Lung (tissue), 16 donors: ENCODE data around the gene YARS2. TPM values are rescaled to one million over a fixed set of nuclear protein-coding genes. Genes with fewer than 3 reads are reported as not detected.

Experiments used
- ATAC-seq: fragments of 200-7000 bp; cut with Tn5 transposase; one replicate; pipeline ENCODE4 v1.9.1; 2020; ENCODE audit warnings: moderate number of reproducible peaks; ENCODE audit not compliant: insufficient read depth, low FRiP score
- DNase-seq, 3 donors: peaks; one replicate each; pipeline ENCODE4 v3.0.0-alpha.2; 2013 to 2017
- H3K27ac ChIP-seq, 2 donors: one replicate each; pipeline ENCODE4 v1.5.1; 2013; ENCODE audit warnings: mild to moderate bottlenecking in 2 of 2, moderate library complexity in 2 of 2, control low read depth in 1 of 2, inconsistent platforms in 1 of 2, low read depth in 1 of 2, low read length in 1 of 2
- H3K27me3 ChIP-seq, 3 donors: one replicate each; pipeline ENCODE4 v1.5.1; 2013; ENCODE audit warnings: low read length in 2 of 3; ENCODE audit not compliant: control insufficient read depth in 3 of 3, insufficient read depth in 3 of 3
- H3K36me3 ChIP-seq, 4 donors: one replicate each; pipeline ENCODE4 v1.5.1; 2013; ENCODE audit warnings: low read length in 4 of 4, mild to moderate bottlenecking in 1 of 4, moderate library complexity in 1 of 4; ENCODE audit not compliant: control insufficient read depth in 4 of 4, insufficient read depth in 4 of 4
- H3K4me1 ChIP-seq, 5 donors: one replicate each; pipeline ENCODE4 v1.5.1; 2013; ENCODE audit warnings: low read length in 5 of 5, mild to moderate bottlenecking in 2 of 5, moderate library complexity in 1 of 5; ENCODE audit not compliant: control insufficient read depth in 5 of 5, insufficient read depth in 5 of 5
- H3K4me3 ChIP-seq: one replicate; pipeline ENCODE4 v1.5.1; 2013; ENCODE audit warnings: mild to moderate bottlenecking, control low read depth, moderate library complexity
- H3K9ac ChIP-seq, 2 donors: one replicate each; pipeline ENCODE4 v1.5.1; 2013; ENCODE audit warnings: low read length in 2 of 2, control low read depth in 1 of 2; ENCODE audit not compliant: insufficient read depth in 1 of 2
- H3K9me3 ChIP-seq, 4 donors: one replicate each; pipeline ENCODE4 v1.5.1; 2013; ENCODE audit warnings: low read length in 3 of 4, mild to moderate bottlenecking in 1 of 4, moderate library complexity in 1 of 4; ENCODE audit not compliant: control insufficient read depth in 4 of 4, insufficient read depth in 3 of 4
- WGBS, 2 donors: extraction: QIAGEN DNeasy Blood & Tissue Kit; methylation state at CpG; one replicate each; pipeline ENCODE4 v1.1.7; 2013; 5-methylcytosine and 5-hydroxymethylcytosine counted together
- long read RNA-seq, 5 donors: transcript quantifications; one replicate each; lab custom pipeline, GENCODE V29; 2026
- polyA plus RNA-seq, 2 donors: library from polyadenylated mRNA; stranded (reverse); fragments of 200-250 nt; gene quantifications; one replicate each; pipeline ENCODE4 v1.2.1, GENCODE V29; 2013
- total RNA-seq, 2 donors: library from RNA; depleted of rRNA in 1 of 2; stranded (reverse); fragments of >200 nt in 1 of 2; gene quantifications; one replicate each; pipeline ENCODE4 v1.2.1, GENCODE V29; 2014 to 2021
- TF ChIP-seq, protein P1 (sequence below): IDR thresholded peaks from 2 replicates; pipeline ENCODE4 v1.5.1; 2012; ENCODE audit warnings: mild to moderate bottlenecking; ENCODE audit errors: control extremely low read depth, extremely low read depth
- donor health status: control.
- donor health status: control.
- donor health status: Bipolar disorder and iron deficiency.
- donor health status: healthy.
- donor health status: DM: yes; HTN: yes; CAD: no.

YARS2 gene
- total RNA-seq (10 to 100 TPM; 12.7 to 27.2 TPM), polyA plus RNA-seq (10 to 100 TPM in 1 of 2 donors, 1 to 10 TPM in 1; 9.0 to 21.0 TPM)
- long read RNA-seq, donor 1, transcript YARS2-201 (5 exons, 2,122 nt) = major isoform, 14 of 14 reads
- long read RNA-seq, donor 1, partial matches to known transcripts = 0 of 14 reads
- long read RNA-seq, donor 1, other reads (novel, unspliced or antisense) = 0 of 14 reads
- long read RNA-seq, donor 2, partial matches to known transcripts = 18 of 21 reads
- long read RNA-seq, donor 2, other reads (novel, unspliced or antisense) = 0 of 21 reads
- long read RNA-seq, donor 3, transcript YARS2-201 (5 exons, 2,122 nt) = major isoform, 6 of 29 reads
- long read RNA-seq, donor 3, partial matches to known transcripts = 23 of 29 reads
- long read RNA-seq, donor 3, other reads (novel, unspliced or antisense) = 0 of 29 reads
- long read RNA-seq, donor 4, partial matches to known transcripts = 20 of 29 reads
- long read RNA-seq, donor 4, other reads (novel, unspliced or antisense) = 5 of 29 reads
- long read RNA-seq, donor 5, transcript YARS2-201 (5 exons, 2,122 nt) = major isoform, 12 of 71 reads
- long read RNA-seq, donor 5, partial matches to known transcripts = 59 of 71 reads
- long read RNA-seq, donor 5, other reads (novel, unspliced or antisense) = 0 of 71 reads

DNA sequence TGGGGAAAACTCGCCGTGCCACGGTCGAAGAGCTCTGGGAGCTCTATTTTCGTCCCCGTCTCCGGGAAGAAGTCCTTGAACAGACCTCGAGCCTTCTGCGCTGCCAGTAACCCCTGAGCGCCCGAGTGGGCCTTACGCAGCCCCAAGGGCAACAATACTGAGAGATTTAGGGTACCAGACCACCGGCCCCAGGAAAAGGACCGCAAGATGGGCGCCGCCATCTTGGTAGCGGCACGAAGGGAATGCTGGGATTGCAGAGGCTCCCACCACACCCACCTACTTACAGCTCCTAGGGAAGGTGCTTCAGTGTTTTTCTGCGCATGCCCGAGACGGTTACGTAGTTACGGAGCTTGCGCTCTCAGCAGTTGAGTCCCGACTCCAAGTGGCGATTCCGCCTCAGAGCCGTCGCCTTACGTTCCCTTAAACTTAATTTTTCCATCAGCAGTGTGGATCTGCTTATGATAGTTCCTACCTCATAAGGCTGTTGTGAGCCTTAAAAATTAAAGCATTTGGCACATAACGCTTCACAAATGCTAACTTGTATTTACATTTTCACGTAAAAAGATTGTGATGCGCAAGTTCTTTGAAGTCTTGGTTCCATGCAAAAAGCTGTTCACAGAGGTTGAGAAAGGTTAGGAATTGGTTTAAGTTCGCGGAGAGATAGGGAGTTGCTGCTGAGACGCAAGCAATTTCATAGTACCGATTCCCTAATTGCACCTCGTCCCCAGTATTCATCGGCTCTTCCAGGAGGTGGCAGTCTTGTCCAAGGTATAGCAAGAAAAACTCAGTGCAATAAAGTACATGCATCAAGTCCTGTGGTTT, at the start of gene YARS2:
TSS of gene YARS2 (minus strand) at position 244 of the 822 bp plus-strand sequence. CDS start at position 221, 23 bp downstream.
- peak within 1 kb of the TSS; percentile 79 to 97 for H3K27ac ChIP-seq

GRCh38 chr12:32804301-32804700, 48.6 kb upstream of the YARS2 start:
- Histone ChIP-seq H3K4me3 (no peak overlapping the region), H3K9me3 (peaks cover 0 to 7% (median under 1%) of the 10 kb centered on the region in 4 donors), H3K27ac (no peak overlapping the region), H3K36me3 (peaks cover 0 to 15% (median 0%) of the 10 kb centered on the region in 4 donors), H3K9ac (no peak overlapping the region), H3K27me3 (no peaks in the 10 kb centered on the region), H3K4me1 (peaks cover 0 to 23% (median 0%) of the 10 kb centered on the region in 5 donors)
- WGBS, 2 donors = 83 to 96% methylated on average over 3 of the region's 3 CpGs
- TF ChIP-seq, protein P1, sequence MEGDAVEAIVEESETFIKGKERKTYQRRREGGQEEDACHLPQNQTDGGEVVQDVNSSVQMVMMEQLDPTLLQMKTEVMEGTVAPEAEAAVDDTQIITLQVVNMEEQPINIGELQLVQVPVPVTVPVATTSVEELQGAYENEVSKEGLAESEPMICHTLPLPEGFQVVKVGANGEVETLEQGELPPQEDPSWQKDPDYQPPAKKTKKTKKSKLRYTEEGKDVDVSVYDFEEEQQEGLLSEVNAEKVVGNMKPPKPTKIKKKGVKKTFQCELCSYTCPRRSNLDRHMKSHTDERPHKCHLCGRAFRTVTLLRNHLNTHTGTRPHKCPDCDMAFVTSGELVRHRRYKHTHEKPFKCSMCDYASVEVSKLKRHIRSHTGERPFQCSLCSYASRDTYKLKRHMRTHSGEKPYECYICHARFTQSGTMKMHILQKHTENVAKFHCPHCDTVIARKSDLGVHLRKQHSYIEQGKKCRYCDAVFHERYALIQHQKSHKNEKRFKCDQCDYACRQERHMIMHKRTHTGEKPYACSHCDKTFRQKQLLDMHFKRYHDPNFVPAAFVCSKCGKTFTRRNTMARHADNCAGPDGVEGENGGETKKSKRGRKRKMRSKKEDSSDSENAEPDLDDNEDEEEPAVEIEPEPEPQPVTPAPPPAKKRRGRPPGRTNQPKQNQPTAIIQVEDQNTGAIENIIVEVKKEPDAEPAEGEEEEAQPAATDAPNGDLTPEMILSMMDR = no peak
- no peak for ATAC-seq
- no peak for DNase-seq

More for the DNA sequence above, at the start of gene YARS2:
- Histone ChIP-seq H3K4me3 (peak within 1 kb of the TSS; percentile 85), H3K36me3 (peaks cover 8 to 16% (median 13%) of the 10 kb centered on the region in 4 donors), H3K27me3 (no peaks in the 10 kb centered on the region), H3K9ac (peak within 1 kb of the TSS; percentile 96 to 98), H3K4me1 (peaks cover 2 to 23% (median 9%) of the 10 kb centered on the region in 5 donors), H3K9me3 (no peaks in the 10 kb centered on the region)
- WGBS, 2 donors = 0 to 1% methylated on average over 39 of the region's 39 CpGs
- ATAC-seq (peak; percentile 96), DNase-seq (peak; percentile 94 to 99 (median 99))
- TF ChIP-seq, protein P1 = peak; percentile 86

DNA sequence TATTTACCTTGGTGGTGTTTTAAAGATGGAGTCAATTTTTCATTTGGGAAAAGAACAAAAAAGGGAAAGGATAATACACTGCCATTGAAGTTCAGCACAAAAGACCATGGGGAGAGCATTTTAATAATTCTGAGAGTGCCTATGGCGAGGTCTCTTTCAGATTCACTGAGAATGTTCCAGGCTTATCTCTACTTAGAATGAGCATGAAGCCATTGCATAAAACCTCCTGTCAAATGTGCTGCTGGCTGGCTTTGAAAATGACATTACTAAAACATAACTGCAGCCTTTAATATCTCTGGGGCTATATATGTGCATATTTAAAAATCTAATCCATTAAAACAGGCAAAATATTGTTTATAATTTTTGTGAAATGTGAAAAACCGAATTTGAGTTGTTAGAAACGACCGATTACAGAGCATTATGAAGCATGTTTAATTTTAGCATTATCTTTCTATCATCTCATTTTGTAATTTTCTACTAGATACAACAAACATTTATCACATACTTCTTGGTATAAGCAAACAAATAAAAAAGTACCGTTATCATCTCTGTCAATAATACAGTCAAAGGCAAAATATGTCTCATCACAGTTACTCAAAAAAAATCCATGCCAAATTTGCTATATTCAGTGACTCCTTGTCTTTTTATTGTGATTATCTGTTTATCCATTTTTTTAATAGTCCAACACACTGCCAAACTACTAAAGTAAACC, 45.7 kb upstream of the YARS2 start:
- DNase-seq = peak in 2 of 3 donors; percentile 89 to 90
- Histone ChIP-seq H3K4me1 (peaks cover 0 to 23% (median 0%) of the 10 kb centered on the region in 5 donors), H3K27me3 (no peaks in the 10 kb centered on the region)

More for the DNA sequence above, 45.7 kb upstream of the YARS2 start:
- TF ChIP-seq, protein P1 = no peak
- H3K36me3 ChIP-seq = peaks cover 0 to 10% (median 0%) of the 10 kb centered on the region in 4 donors
- H3K9me3 ChIP-seq = no peaks in the 10 kb centered on the region
- 77 to 85% methylated on average over 5 of the region's 5 CpGs for WGBS, 2 donors
- ATAC-seq = no peak
- H3K27ac ChIP-seq = no peak overlapping the region
- no peak overlapping the region for H3K9ac ChIP-seq
- no peak overlapping the region for H3K4me3 ChIP-seq
